ENCODE results near the gene ATP6V1B1. TPM values are rescaled to one million over a fixed set of nuclear protein-coding genes. Genes with fewer than 3 reads are reported as not detected.

ATP6V1B1 gene
- total RNA-seq, 4 donors from 2014 or later = 7.3 to 110 (median 55.0) TPM

DNA sequence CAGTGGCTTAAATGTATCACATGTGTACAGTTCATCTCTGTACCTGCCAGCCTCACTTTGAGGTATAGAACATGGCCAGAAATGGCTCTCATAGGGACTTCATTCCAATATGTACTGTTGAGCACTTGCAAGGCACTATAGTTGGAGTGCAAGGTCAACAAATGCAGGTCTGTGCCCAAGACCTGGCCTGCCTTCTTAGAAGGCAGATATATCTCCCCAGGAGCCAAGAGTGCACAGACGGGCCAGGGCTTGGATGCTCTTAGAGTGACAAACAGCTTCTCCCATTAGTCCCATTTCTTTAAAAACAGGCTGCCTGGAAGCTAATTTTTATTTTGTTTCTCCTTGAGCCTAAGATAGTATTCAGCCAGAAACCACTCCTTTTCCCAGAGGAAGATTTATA is 51.7 kb downstream of the ATP6V1B1 start:
- no peak overlapping the region for H3K4me3 ChIP-seq (ENCODE audit: low read depth, poor library complexity, severe bottlenecking)
- peak in 1 of 2 donors; percentile 68 for DNase-seq (ENCODE audit: low spot score in 2 of 2)
- intact Hi-C loops (cut with DNase I; ENCODE audit: low total_unique reads) = no loop called here
- no peak for TF ChIP-seq POLR2A (IDR thresholded peaks at IDR 0.05)
- TF ChIP-seq, protein P1, sequence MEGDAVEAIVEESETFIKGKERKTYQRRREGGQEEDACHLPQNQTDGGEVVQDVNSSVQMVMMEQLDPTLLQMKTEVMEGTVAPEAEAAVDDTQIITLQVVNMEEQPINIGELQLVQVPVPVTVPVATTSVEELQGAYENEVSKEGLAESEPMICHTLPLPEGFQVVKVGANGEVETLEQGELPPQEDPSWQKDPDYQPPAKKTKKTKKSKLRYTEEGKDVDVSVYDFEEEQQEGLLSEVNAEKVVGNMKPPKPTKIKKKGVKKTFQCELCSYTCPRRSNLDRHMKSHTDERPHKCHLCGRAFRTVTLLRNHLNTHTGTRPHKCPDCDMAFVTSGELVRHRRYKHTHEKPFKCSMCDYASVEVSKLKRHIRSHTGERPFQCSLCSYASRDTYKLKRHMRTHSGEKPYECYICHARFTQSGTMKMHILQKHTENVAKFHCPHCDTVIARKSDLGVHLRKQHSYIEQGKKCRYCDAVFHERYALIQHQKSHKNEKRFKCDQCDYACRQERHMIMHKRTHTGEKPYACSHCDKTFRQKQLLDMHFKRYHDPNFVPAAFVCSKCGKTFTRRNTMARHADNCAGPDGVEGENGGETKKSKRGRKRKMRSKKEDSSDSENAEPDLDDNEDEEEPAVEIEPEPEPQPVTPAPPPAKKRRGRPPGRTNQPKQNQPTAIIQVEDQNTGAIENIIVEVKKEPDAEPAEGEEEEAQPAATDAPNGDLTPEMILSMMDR (IDR thresholded peaks at IDR 0.05) = no peak
- 76 to 80% methylated on average over 1 of the region's 1 CpG for WGBS, 2 donors

- intact Hi-C loops (cut with DNase I; ENCODE audit: low total_unique reads) = no loop called here
- TF ChIP-seq, protein P1 (IDR thresholded peaks at IDR 0.05) = no peak
- TF ChIP-seq POLR2A (IDR thresholded peaks at IDR 0.05) = no peak
- peak; percentile 12 to 78 for DNase-seq (ENCODE audit: low spot score in 2 of 2)
- WGBS, 2 donors = 48 to 53% methylated on average over 4 of the region's 4 CpGs
- no peak overlapping the region for H3K4me3 ChIP-seq (ENCODE audit: low read depth, poor library complexity, severe bottlenecking)
These were observed 52.5 kb downstream of the ATP6V1B1 start for GRCh38 chr2:70988151-70988550.

DNA sequence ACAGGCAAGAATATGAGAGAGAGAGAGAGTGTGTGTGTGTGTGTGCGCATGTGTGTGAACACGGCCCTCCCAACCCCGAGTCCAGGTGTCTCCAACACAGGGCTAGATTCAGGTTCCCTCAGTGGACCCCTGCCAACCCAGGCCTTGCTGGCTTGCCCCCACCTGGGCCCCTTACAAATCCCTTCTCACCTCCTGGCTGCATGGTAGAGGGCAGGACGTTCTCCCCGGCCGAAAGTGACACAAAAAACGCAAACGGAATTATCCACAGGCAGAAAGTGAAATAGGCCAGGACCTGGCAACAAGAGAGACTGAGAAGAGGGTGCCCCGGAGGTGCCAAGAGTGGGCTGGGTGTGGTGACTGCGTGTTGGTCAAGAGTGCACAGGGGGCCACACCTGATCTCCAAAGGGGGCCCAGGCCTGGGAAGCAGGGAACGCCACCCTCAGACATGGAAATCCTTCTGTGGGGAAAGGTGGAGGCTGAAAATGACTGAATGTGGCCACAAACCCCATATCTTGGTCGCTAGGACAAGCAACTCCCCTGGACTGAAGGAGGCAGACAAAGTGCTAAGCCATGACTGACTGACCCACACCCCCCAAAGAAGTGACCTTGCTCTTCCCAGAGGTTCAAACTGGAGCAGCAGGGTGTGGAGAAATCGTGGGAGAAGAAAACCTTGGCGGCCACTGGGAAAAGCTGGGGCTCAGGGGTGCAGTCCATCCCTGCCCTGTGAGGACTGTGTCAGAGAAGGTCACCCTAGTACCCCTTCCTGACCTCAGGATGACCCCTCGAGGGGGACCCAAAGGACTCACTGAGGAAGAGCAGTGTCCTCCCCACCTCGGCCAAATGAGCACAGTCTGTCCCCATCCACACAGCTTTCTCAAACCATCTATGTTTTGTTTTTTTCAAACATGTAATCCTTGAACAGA is 53.3 kb downstream of the ATP6V1B1 start:
- DNase-seq (ENCODE audit: low spot score in 2 of 2) = peak in 1 of 2 donors; percentile 74
- whole genome bisulfite sequencing, 2 donors = 86% methylated on average over 16 of the region's 16 CpGs
- TF ChIP-seq, protein P1 (IDR thresholded peaks at IDR 0.05) = no peak
- TF ChIP-seq POLR2A (IDR thresholded peaks at IDR 0.05) = no peak
- intact Hi-C loops (cut with DNase I; ENCODE audit: low total_unique reads) = no loop called here
- no peak overlapping the region for H3K4me3 ChIP-seq (ENCODE audit: low read depth, poor library complexity, severe bottlenecking)

DNA sequence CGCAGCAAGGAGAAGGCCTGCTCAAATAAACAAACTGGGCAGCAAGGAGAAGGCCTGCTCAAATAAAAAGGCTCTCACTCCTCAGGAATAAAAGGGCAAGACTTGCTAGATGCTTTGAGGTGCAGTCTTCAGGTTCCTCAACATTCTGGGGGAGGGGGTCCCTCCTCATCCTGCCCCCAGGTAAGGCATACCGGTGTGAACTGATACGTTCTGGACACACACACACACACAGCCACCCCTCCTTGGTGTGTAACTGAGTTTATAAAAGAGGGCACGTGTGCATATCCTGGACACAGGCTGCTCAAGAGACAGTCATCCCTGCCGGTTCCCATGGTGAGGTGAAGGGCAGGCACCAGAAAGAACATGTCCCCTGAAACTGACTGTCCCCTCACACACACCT is 54.5 kb downstream of the ATP6V1B1 start:
- no peak for DNase-seq (ENCODE audit: low spot score in 2 of 2)
- 66 to 88% methylated on average over 5 of the region's 5 CpGs for WGBS, 2 donors
- TF ChIP-seq POLR2A (IDR thresholded peaks at IDR 0.05) = no peak
- TF ChIP-seq, protein P1 (IDR thresholded peaks at IDR 0.05) = no peak
- intact Hi-C loops (cut with DNase I; ENCODE audit: low total_unique reads) = no loop called here
- H3K4me3 ChIP-seq (ENCODE audit: low read depth, poor library complexity, severe bottlenecking) = no peak overlapping the region

GRCh38 chr2:70991142-70991541 is 55.4 kb downstream of the ATP6V1B1 start:
- WGBS, 2 donors = 89 to 94% methylated on average over 5 of the region's 5 CpGs
- TF ChIP-seq, protein P1 (IDR thresholded peaks at IDR 0.05) = no peak
- TF ChIP-seq POLR2A (IDR thresholded peaks at IDR 0.05) = no peak
- no peak overlapping the region for H3K4me3 ChIP-seq (ENCODE audit: low read depth, poor library complexity, severe bottlenecking)
- intact Hi-C loops (cut with DNase I; ENCODE audit: low total_unique reads) = no loop called here
- peak; percentile 7 to 70 for DNase-seq (ENCODE audit: low spot score in 2 of 2)
